GM10266 (cell line): ENCODE data around the gene PLA2G6.

Experiments used
- DNase-seq: peaks from one replicate; pipeline ENCODE4 v3.0.0; 2012; ENCODE audit errors: extremely low spot score
- TF ChIP-seq, protein P1 (sequence below): IDR thresholded peaks from 2 replicates; pipeline ENCODE4 v1.5.1; 2012; ENCODE audit warnings: mild to moderate bottlenecking, low read depth; ENCODE audit not compliant: control insufficient read depth, insufficient read depth; ENCODE audit errors: missing control alignments

PLA2G6 gene

DNA sequence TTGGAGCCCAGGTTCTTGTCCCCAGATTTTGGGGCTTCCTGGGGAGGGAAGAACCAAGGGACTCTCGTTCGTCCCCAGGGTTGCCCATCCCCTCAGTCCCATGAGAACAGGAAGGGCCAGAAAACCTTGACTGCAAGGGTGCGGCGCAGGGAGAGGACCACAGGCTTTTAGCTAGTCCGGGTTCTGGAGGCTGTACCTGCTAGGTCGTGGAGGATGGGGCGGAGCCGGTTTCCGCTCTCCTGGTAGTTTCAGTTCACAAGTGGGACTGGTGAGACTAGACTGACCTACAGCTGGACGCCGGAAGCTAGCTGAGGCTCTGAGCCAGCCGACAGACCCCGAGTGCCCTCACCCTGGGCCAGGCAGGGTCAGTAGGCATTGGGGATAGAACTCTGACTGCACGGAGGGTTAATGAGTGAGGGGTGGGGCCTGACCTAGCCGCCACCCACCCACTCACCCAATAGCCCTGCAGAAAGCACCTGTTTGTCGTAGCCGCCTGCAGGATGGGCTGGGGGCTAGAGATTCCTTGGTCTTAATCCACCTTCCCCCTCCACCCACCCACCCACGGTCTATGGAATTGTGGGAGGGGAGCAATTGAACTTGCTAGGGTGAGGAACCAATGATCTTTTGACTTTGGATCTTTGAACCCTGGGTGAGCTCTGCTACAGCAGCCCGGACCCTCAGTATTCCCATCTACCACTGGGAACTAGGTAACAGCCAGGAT lies 21.6 kb upstream of the PLA2G6 start:
- TF ChIP-seq, protein P1, sequence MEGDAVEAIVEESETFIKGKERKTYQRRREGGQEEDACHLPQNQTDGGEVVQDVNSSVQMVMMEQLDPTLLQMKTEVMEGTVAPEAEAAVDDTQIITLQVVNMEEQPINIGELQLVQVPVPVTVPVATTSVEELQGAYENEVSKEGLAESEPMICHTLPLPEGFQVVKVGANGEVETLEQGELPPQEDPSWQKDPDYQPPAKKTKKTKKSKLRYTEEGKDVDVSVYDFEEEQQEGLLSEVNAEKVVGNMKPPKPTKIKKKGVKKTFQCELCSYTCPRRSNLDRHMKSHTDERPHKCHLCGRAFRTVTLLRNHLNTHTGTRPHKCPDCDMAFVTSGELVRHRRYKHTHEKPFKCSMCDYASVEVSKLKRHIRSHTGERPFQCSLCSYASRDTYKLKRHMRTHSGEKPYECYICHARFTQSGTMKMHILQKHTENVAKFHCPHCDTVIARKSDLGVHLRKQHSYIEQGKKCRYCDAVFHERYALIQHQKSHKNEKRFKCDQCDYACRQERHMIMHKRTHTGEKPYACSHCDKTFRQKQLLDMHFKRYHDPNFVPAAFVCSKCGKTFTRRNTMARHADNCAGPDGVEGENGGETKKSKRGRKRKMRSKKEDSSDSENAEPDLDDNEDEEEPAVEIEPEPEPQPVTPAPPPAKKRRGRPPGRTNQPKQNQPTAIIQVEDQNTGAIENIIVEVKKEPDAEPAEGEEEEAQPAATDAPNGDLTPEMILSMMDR: no peak
- peak; percentile 47 for DNase-seq

DNA sequence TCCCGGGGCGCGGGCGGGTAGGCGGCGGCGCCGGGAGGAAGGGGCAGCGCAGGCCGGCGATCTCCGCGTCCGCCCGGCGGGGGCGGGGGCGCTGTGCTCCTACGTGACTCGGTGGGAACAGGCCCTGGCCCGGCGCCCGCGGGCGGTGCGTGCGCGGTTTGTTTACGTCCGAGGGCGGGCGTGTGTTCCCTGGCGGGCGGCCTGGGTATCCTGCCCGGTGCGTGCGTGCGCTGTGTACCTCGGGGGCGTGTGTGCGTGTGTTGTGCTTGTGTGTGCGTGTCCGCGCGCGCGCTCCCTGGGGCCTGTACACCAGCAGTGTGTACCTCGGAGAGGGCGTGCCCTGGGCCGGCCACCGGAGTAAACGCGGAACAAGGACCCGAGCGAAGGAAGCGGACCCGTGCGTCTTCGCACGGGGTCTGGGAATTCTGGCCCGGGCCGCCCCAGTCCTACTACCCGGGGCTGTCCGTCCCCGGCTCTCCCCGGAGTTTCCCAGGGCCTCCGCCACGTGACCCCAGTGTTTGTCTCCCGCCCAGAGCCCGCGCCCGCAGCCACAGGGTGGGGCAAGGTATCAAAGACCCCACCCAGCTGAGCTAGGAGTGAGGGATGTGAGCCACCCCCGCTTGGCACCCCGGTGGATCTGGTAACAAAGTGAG lies 20.9 kb upstream of the PLA2G6 start:
- DNase-seq: peak; percentile 48
- TF ChIP-seq, protein P1: peak; percentile 16

DNA sequence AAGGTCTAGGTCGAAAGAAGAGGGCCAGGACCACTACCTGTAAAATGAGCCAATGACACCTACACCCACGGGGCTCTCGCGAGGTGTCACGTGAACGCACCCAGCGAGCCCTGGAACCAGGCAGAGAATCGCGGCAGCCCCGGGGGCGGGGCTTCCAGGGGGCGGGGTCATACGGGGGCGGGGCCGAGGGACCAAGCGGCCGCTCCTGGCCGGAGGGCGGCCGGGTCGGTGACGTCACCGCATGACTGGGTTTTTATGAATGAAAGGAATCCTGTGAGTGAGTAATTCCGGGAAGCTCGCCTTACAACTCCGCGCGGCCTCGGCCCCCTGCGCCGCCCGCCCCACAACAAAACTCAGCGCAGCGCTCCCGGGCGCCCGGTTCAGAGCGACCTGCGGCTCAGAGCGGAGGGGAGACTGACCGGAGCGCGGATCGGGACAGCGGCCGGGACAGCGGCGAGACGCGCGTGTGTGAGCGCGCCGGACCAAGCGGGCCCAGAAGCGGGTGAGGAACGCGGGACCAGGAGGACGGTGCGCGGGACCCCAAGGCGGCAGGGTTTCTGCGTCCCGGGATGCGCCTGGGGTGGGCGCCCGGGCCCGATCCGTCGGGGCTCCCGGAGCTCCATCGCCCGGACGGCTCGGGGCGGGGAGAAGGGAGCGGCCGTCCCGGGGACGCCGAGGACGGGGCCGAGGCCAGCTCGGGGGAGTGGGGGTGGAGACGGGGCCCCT lies 20.2 kb upstream of the PLA2G6 start, which contains the start of gene MAFF:
MAFF (plus strand) TSS at position 284 of the 726 bp plus-strand sequence. CDS start 11,860 bp downstream, outside the sequence.
- TF ChIP-seq, protein P1: no peak
- DNase-seq: peak; percentile 98

DNA sequence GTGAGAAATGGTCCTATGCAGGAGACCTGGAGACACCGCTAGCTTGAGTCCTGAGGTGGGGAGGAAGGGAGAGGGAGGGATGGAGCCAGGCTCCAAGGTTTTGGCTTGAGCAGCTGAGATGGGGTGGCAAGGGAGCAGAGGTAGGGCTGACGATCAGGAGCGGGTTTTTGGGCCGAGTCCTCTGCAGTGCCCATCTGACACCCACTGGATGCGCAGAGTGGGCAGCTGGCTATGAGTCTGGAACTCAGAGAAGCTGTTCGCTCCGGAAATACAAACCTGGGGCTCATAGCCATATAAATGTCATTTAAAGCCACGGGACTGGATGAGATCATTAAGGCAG lies 19.7 kb upstream of the PLA2G6 start:
- DNase-seq: no peak
- TF ChIP-seq, protein P1: no peak

DNA sequence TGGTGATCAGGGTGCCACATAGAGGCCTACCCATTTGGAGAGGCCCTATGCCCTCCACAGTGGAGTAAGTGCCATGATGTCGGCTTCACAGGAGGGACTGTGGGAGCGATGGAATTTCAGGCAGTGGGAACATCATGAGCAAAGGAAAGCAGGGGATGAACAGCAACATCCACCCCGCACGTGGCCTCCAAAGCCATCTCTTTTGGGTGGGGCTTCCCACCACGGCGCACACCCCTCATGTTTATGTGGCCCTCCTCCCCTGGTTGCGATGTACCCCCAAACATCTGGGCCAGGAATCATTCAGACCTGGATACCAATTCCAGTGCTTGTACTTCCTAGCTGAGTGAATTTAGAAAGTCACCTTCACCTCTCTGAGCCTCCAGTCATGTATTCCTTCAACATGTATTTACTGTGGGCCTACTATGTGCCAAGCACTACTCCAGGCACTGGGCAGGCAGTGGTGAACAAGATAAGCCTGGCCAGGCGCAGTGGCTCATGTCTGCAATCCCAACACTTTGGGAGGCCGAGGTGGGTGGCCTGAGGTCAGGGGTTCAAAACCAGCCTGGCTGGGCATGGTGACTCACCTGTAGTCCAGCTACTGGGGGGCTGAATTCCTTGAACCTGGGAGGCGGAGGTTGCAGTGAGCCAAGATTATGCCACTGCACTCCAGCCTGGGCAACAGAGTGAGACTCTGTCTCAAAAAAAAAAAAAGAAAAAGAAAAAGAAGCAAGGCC lies 18.4 kb upstream of the PLA2G6 start:
- no peak for DNase-seq
- TF ChIP-seq, protein P1: no peak

DNA sequence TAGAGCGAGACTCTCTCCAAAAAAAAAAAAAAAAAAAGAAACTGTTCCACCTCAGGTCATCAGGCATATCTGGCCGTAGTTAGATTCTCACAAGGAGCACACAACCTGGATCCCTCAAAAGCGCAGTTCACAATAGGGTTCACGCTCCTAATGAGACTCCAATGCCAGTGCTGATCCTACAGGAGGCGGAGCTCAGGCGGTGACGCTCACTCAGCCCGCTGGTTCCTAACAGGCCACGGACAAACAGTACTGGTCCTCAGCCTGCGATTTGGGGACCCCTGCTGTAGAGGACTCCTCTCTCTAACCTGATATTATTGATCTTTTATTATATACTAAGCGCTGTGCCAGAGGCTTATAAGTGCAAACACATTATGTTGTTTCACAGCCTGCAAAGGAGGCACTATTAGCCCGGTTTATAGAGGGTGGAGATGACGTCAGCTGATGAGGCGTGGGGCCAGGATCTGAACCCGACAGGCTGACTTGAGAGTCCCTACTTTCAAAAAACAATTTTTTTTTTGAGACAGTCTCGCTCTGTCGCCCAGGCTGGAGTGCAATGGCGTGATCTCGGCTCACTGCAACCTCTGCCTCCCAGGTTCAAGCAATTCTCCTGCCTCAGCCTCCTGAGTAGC lies 15.3 kb upstream of the PLA2G6 start:
- TF ChIP-seq, protein P1: no peak
- no peak for DNase-seq
